Neural progenitor cell (in vitro differentiated cells): Measurements from ENCODE around the gene CHRM5. TPM values are rescaled to one million over a fixed set of nuclear protein-coding genes. Genes with fewer than 3 reads are reported as not detected.

ENCODE experiments used
- DNase-seq: peaks from one replicate; pipeline ENCODE4 v3.0.0-alpha.2; 2016; ENCODE audit warnings: low spot score
- H2AFZ ChIP-seq: fragments of 200-600 bp; sonication (generic); replicated peaks from 2 replicates; pipeline ENCODE4 v1.6.1; 2016; ENCODE audit warnings: antibody characterized with exemption
- H3F3A ChIP-seq: fragments of 200-600 bp; sonication (generic); 2 replicates; pipeline ENCODE4 v1.6.1; 2016; ENCODE audit warnings: antibody characterized with exemption, low read depth
- H3K27ac ChIP-seq: fragments of 200-600 bp; sonication (generic); 2 replicates; pipeline ENCODE4 v1.5.1; 2016; ENCODE audit warnings: mild to moderate bottlenecking
- H3K27me3 ChIP-seq: fragments of 200-600 bp; sonication (generic); 2 replicates; pipeline ENCODE4 v1.6.1; 2016; ENCODE audit warnings: mild to moderate bottlenecking, moderate library complexity
- H3K36me3 ChIP-seq: fragments of 200-600 bp; sonication (generic); 2 replicates; pipeline ENCODE4 v1.5.1; 2016
- H3K4me1 ChIP-seq: fragments of 200-600 bp; sonication (generic); 2 replicates; pipeline ENCODE4 v1.6.1; 2016; ENCODE audit warnings: mixed run types
- H3K4me2 ChIP-seq: fragments of 200-600 bp; sonication (generic); 2 replicates; pipeline ENCODE4 v1.6.1; 2016
- H3K4me3 ChIP-seq: fragments of 200-600 bp; sonication (generic); 2 replicates; pipeline ENCODE4 v1.5.1; 2016
- H3K79me2 ChIP-seq: fragments of 200-600 bp; sonication (generic); 2 replicates; pipeline ENCODE4 v1.6.1; 2016; ENCODE audit warnings: low read depth
- H3K9ac ChIP-seq: fragments of 200-600 bp; sonication (generic); 2 replicates; pipeline ENCODE4 v1.6.1; 2016
- H3K9me3 ChIP-seq: fragments of 200-600 bp; sonication (generic); 2 replicates; pipeline ENCODE4 v1.5.1; 2016; ENCODE audit warnings: low read depth
- H4K20me1 ChIP-seq: fragments of 200-600 bp; sonication (generic); 2 replicates; pipeline ENCODE4 v1.6.1; 2016; ENCODE audit warnings: low read depth
- H3K27ac Mint-ChIP-seq: 3 replicates; pipeline ENCODE4 v1.8.0; 2021; ENCODE audit warnings: mixed read lengths
- H3K27me3 Mint-ChIP-seq: 2 replicates; pipeline ENCODE4 v1.8.0; 2022; ENCODE audit warnings: low read depth, mild to moderate bottlenecking, inconsistent platforms, moderate library complexity, mixed read lengths; ENCODE audit not compliant: insufficient read depth
- H3K36me3 Mint-ChIP-seq: 3 replicates; pipeline ENCODE4 v1.8.0; 2021; ENCODE audit warnings: mixed read lengths
- H3K4me1 Mint-ChIP-seq: 3 replicates; pipeline ENCODE4 v1.8.0; 2021; ENCODE audit warnings: mixed read lengths
- H3K4me3 Mint-ChIP-seq: 3 replicates; pipeline ENCODE4 v1.8.0; 2021; ENCODE audit warnings: mild to moderate bottlenecking, moderate library complexity, mixed read lengths
- H3K9me3 Mint-ChIP-seq: 3 replicates; pipeline ENCODE4 v1.8.0; 2020; ENCODE audit warnings: mixed read lengths
- CTCF ChIP-seq: fragments of 200-600 bp; sonication (generic); IDR thresholded peaks from 2 replicates; pipeline ENCODE4 v1.5.1; 2017; ENCODE audit warnings: antibody characterized with exemption, mild to moderate bottlenecking
- EZH2 ChIP-seq: fragments of 200-600 bp; sonication (generic); IDR thresholded peaks from 2 replicates; pipeline ENCODE4 v1.6.1; 2017; ENCODE audit warnings: antibody characterized with exemption, mild to moderate bottlenecking, moderate library complexity
- EZH2phosphoT487 ChIP-seq: fragments of 200-600 bp; sonication (generic); IDR thresholded peaks from 2 replicates; pipeline ENCODE4 v1.6.1; 2017; ENCODE audit warnings: antibody characterized with exemption
- total RNA-seq: library from RNA; depleted of rRNA; stranded (reverse); fragments of >200 nt; gene quantifications from 2 replicates; pipeline ENCODE4 v1.2.3, GENCODE V29; 2015; ENCODE audit warnings: low replicate concordance

Gene CHRM5
- total RNA-seq, 1 donor from 2014 or later: not detected

DNA sequence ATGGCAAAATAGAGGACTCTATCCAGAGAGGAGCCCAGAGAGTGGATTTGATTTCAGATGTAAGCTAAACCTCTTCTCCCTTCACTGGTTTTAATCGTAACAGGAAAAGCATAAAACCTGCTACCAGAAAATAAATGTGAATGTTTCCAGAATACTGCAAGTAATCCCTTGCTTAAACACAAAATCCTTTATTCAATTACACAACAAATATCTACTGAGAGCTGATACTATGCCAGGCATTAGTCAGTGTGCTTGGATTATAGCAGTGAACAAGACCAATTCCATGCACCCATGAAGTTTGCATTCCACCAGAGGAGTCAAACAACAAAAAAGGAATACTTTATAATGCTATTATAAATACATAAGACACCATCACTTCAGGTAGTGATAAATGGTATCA lies 55.6 kb downstream of the CHRM5 start:
- H3K36me3 ChIP-seq: no peaks in the 10 kb centered on the region
- no peaks in the 10 kb centered on the region for H3K9me3 ChIP-seq
- H3K4me1 ChIP-seq: no peaks in the 10 kb centered on the region
- H3K4me2 ChIP-seq: no peak overlapping the region
- no peak overlapping the region for H3K4me3 Mint-ChIP-seq
- peaks cover 2% of the 10 kb centered on the region for H3K27me3 Mint-ChIP-seq
- H2AFZ ChIP-seq: no peak overlapping the region
- no peaks in the 10 kb centered on the region for H3K27me3 ChIP-seq
- no peak for DNase-seq
- H3K27ac ChIP-seq: no peak overlapping the region
- H3K4me1 Mint-ChIP-seq: peaks cover 2% of the 10 kb centered on the region
- no peaks in the 10 kb centered on the region for H4K20me1 ChIP-seq
- no peak overlapping the region for H3K27ac Mint-ChIP-seq
- TF ChIP-seq CTCF (no peak), EZH2phosphoT487 (no peak), EZH2 (no peak)
- no peaks in the 10 kb centered on the region for H3K79me2 ChIP-seq
- no peak overlapping the region for H3K9ac ChIP-seq
- H3K9me3 Mint-ChIP-seq: peaks cover 12% of the 10 kb centered on the region
- no peak overlapping the region for H3K4me3 ChIP-seq
- H3F3A ChIP-seq: no peaks in the 10 kb centered on the region
- H3K36me3 Mint-ChIP-seq: peaks cover 14% of the 10 kb centered on the region

DNA sequence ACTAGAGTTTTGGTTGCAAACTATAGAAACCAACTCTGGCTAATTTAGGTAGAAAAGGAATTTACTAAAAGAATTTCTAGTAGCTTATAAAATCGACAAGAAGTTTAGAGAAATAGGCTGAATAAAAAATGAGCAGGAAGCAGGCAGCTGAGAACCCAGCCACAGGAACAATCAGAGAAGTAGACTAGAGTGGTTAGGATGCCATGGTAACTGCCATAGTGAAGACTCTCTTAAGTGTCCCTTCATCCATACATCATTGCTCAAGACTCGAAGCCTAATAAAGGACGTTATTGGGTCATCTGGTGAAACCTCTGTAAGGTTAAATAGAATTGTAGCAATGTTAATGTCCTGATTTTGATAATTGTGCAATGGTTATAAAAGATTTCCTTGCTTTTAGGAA lies 57.0 kb downstream of the CHRM5 start:
- TF ChIP-seq CTCF: no peak
- TF ChIP-seq EZH2: no peak
- TF ChIP-seq EZH2phosphoT487: no peak
- DNase-seq: no peak
- Histone ChIP-seq H3K4me3 (no peak overlapping the region), H3K27ac (no peak overlapping the region), H3K4me2 (no peak overlapping the region), H3K9ac (no peak overlapping the region), H3K4me1 (no peaks in the 10 kb centered on the region), H4K20me1 (no peaks in the 10 kb centered on the region), H3F3A (no peaks in the 10 kb centered on the region), H3K79me2 (no peaks in the 10 kb centered on the region), H2AFZ (no peak overlapping the region), H3K36me3 (no peaks in the 10 kb centered on the region), H3K27me3 (no peaks in the 10 kb centered on the region), H3K9me3 (no peaks in the 10 kb centered on the region)
- Mint-ChIP-seq H3K36me3 (peaks cover 16% of the 10 kb centered on the region), H3K4me1 (peaks cover 2% of the 10 kb centered on the region), H3K9me3 (peaks cover 15% of the 10 kb centered on the region), H3K27ac (no peak overlapping the region), H3K27me3 (peaks cover 2% of the 10 kb centered on the region), H3K4me3 (no peak overlapping the region)

DNA sequence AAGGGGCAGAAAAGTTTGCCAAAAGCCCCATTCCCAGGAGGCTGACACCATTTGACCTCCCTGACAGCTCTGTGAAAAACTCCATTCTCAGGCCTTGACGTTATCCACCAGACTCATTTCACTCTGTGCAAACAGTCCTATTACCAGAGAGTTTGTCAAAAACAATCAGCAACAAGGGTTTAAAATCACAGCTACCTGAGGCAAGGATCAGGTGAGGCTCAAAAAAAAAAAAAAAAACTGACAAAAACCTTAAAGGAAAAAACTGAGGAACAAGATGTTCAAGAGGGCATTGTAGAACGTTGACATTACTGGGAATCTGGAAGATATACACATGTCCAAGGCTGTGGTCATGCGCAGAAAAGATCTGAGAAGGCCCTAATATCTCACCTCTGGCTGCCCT lies 59.3 kb downstream of the CHRM5 start:
- H3K27me3 ChIP-seq: no peaks in the 10 kb centered on the region
- Mint-ChIP-seq H3K4me1 (peaks cover 1% of the 10 kb centered on the region), H3K27me3 (peaks cover under 1% of the 10 kb centered on the region), H3K27ac (no peak overlapping the region), H3K36me3 (peaks cover 8% of the 10 kb centered on the region), H3K4me3 (no peak overlapping the region), H3K9me3 (peaks cover 18% of the 10 kb centered on the region)
- no peaks in the 10 kb centered on the region for H3F3A ChIP-seq
- TF ChIP-seq CTCF: no peak
- TF ChIP-seq EZH2: no peak
- TF ChIP-seq EZH2phosphoT487: no peak
- no peak overlapping the region for H3K4me3 ChIP-seq
- no peak overlapping the region for H3K27ac ChIP-seq
- H3K9ac ChIP-seq: no peak overlapping the region
- H3K4me1 ChIP-seq: no peaks in the 10 kb centered on the region
- no peak overlapping the region for H3K4me2 ChIP-seq
- no peaks in the 10 kb centered on the region for H4K20me1 ChIP-seq
- H3K79me2 ChIP-seq: peaks cover 20% of the 10 kb centered on the region
- H2AFZ ChIP-seq: no peak overlapping the region
- no peaks in the 10 kb centered on the region for H3K9me3 ChIP-seq
- no peak for DNase-seq
- no peaks in the 10 kb centered on the region for H3K36me3 ChIP-seq
